H9 (cell line): Measurements from ENCODE around the gene GFPT2. TPM values are rescaled to one million over a fixed set of nuclear protein-coding genes. Genes with fewer than 3 reads are reported as not detected.

Source experiments
- DNase-seq: peaks from one replicate; pipeline ENCODE4 v3.0.0-alpha.2; 2017
- H2AFZ ChIP-seq: one replicate; pipeline ENCODE4 v1.6.1; 2013; ENCODE audit warnings: mild to moderate bottlenecking, low read length, control low read depth, moderate library complexity
- H2AK5ac ChIP-seq: 2 replicates; pipeline ENCODE4 v1.6.1; 2013; ENCODE audit warnings: low read length, control low read depth, mixed read lengths; ENCODE audit not compliant: insufficient read length
- H2BK120ac ChIP-seq: one replicate; pipeline ENCODE4 v1.6.1; 2013; ENCODE audit warnings: low read depth, mild to moderate bottlenecking, low read length, control low read depth, inconsistent platforms; ENCODE audit not compliant: poor library complexity, severe bottlenecking
- H2BK12ac ChIP-seq: 2 replicates; pipeline ENCODE4 v1.6.1; 2013; ENCODE audit warnings: low read length, control low read depth, mixed read lengths, low read depth; ENCODE audit not compliant: insufficient read length
- H2BK15ac ChIP-seq: 2 replicates; pipeline ENCODE4 v1.6.1; 2013; ENCODE audit warnings: low read depth, low read length, control low read depth
- H2BK20ac ChIP-seq: one replicate; pipeline ENCODE4 v1.6.1; 2013; ENCODE audit warnings: low read depth, mild to moderate bottlenecking, low read length, control low read depth, inconsistent platforms; ENCODE audit not compliant: poor library complexity, severe bottlenecking
- H2BK5ac ChIP-seq: 2 replicates; pipeline ENCODE4 v1.6.1; 2013; ENCODE audit warnings: low read length, control low read depth, mixed read lengths; ENCODE audit not compliant: insufficient read length
- H3K14ac ChIP-seq: 2 replicates; pipeline ENCODE4 v1.6.1; 2013; ENCODE audit warnings: low read length, control low read depth; ENCODE audit not compliant: insufficient read depth
- H3K18ac ChIP-seq: 2 replicates; pipeline ENCODE4 v1.6.1; 2013; ENCODE audit warnings: low read depth, mild to moderate bottlenecking, mixed read lengths, low read length, control low read depth; ENCODE audit not compliant: insufficient read length
- H3K23ac ChIP-seq: 2 replicates; pipeline ENCODE4 v1.6.1; 2013; ENCODE audit warnings: low read length, control low read depth, mixed read lengths, low read depth; ENCODE audit not compliant: insufficient read length
- H3K23me2 ChIP-seq: 2 replicates; pipeline ENCODE4 v1.6.1; 2013; ENCODE audit warnings: low read depth, mild to moderate bottlenecking, mixed read lengths, low read length, control low read depth; ENCODE audit not compliant: insufficient read length, poor library complexity, severe bottlenecking
- H3K27ac ChIP-seq: 2 replicates; pipeline ENCODE4 v1.5.1; 2013; ENCODE audit warnings: low read length, control low read depth, mixed read lengths, low read depth; ENCODE audit not compliant: insufficient read length
- H3K27me3 ChIP-seq: 2 replicates; pipeline ENCODE4 v1.6.1; 2013; ENCODE audit warnings: low read length, control low read depth, inconsistent platforms; ENCODE audit not compliant: insufficient read depth
- H3K4ac ChIP-seq: 2 replicates; pipeline ENCODE4 v1.6.1; 2013; ENCODE audit warnings: low read depth, mild to moderate bottlenecking, control low read depth, inconsistent platforms, low read length, moderate library complexity
- H3K4me1 ChIP-seq: 2 replicates; pipeline ENCODE4 v1.6.1; 2013; ENCODE audit warnings: low read length, control low read depth, inconsistent platforms; ENCODE audit not compliant: insufficient read depth
- H3K4me2 ChIP-seq: 2 replicates; pipeline ENCODE4 v1.6.1; 2013; ENCODE audit warnings: low read length, control low read depth, mixed read lengths; ENCODE audit not compliant: insufficient read length, insufficient read depth
- H3K56ac ChIP-seq: 2 replicates; pipeline ENCODE4 v1.6.1; 2013; ENCODE audit warnings: low read depth, mild to moderate bottlenecking, mixed read lengths, low read length, control low read depth; ENCODE audit not compliant: insufficient read length
- H3K79me1 ChIP-seq: 2 replicates; pipeline ENCODE4 v1.6.1; 2013; ENCODE audit warnings: low read depth, mild to moderate bottlenecking, moderate library complexity, low read length, control low read depth, inconsistent platforms; ENCODE audit not compliant: insufficient read depth, poor library complexity, severe bottlenecking
- H3K79me2 ChIP-seq: 2 replicates; pipeline ENCODE4 v1.6.1; 2013; ENCODE audit warnings: low read length, control low read depth, inconsistent platforms; ENCODE audit not compliant: insufficient read depth
- H3K9ac ChIP-seq: 2 replicates; pipeline ENCODE4 v1.6.1; 2013; ENCODE audit warnings: low read length, control low read depth, mixed read lengths; ENCODE audit not compliant: insufficient read length; ENCODE audit errors: extremely low read depth
- H3K9me3 ChIP-seq: one replicate; pipeline ENCODE4 v1.6.1; 2013; ENCODE audit warnings: low read depth, low read length, inconsistent platforms; ENCODE audit not compliant: control insufficient read depth
- H3T11ph ChIP-seq: one replicate; pipeline ENCODE4 v1.6.1; 2013; ENCODE audit warnings: mild to moderate bottlenecking, low read length, control low read depth, inconsistent platforms
- H4K20me1 ChIP-seq: one replicate; pipeline ENCODE4 v1.6.1; 2013; ENCODE audit not compliant: control insufficient read depth, insufficient read length, insufficient read depth
- H4K5ac ChIP-seq: 2 replicates; pipeline ENCODE4 v1.6.1; 2013; ENCODE audit warnings: low read depth, mild to moderate bottlenecking, mixed read lengths, low read length, control low read depth; ENCODE audit not compliant: insufficient read length
- H4K8ac ChIP-seq: replicated peaks from 2 replicates; pipeline ENCODE4 v1.6.1; 2013; ENCODE audit warnings: low read length, control low read depth, mixed read lengths, low read depth; ENCODE audit not compliant: insufficient read length
- H4K91ac ChIP-seq: 2 replicates; pipeline ENCODE4 v1.6.1; 2013; ENCODE audit warnings: low read depth, mild to moderate bottlenecking, moderate library complexity, mixed read lengths, low read length, control low read depth; ENCODE audit not compliant: insufficient read length
- H3K27ac Mint-ChIP-seq, 3 experiments: 2 replicates in 2 of 3; 3 replicates in 1 of 3; pipeline ENCODE4 v1.8.0; 2020 to 2021; ENCODE audit warnings: mixed read lengths in 3 of 3, mild to moderate bottlenecking in 1 of 3, moderate library complexity in 1 of 3
- H3K27me3 Mint-ChIP-seq: 2 replicates; pipeline ENCODE4 v1.8.0; 2021; ENCODE audit warnings: low read depth, mild to moderate bottlenecking, moderate library complexity, mixed read lengths
- H3K36me3 Mint-ChIP-seq, 3 experiments: 2 replicates in 2 of 3; 3 replicates in 1 of 3; pipeline ENCODE4 v1.8.0; 2020 to 2021; ENCODE audit warnings: low read depth in 3 of 3, mixed read lengths in 3 of 3; ENCODE audit not compliant: insufficient read depth in 1 of 3
- H3K4me1 Mint-ChIP-seq, 2 experiments: 2 replicates each; pipeline ENCODE4 v1.8.0; 2020; ENCODE audit warnings: mixed read lengths in 2 of 2
- H3K4me3 Mint-ChIP-seq, 2 experiments: 2 replicates in 1 of 2; 3 replicates in 1 of 2; pipeline ENCODE4 v1.8.0; 2020 to 2021; ENCODE audit warnings: mild to moderate bottlenecking in 2 of 2, mixed read lengths in 2 of 2, moderate library complexity in 1 of 2
- H3K9me3 Mint-ChIP-seq, 2 experiments: 2 replicates in 1 of 2; 3 replicates in 1 of 2; pipeline ENCODE4 v1.8.0; 2020; ENCODE audit warnings: mild to moderate bottlenecking in 2 of 2, mixed read lengths in 2 of 2, moderate library complexity in 1 of 2
- WGBS: extraction: QIAGEN DNeasy Blood & Tissue Kit; methylation state at CpG from one replicate; pipeline ENCODE4 v1.1.7; 2013; ENCODE audit warnings: missing lambda C conversion rate, low lambda C conversion rate, mixed read lengths; ENCODE audit not compliant: insufficient read length; ENCODE audit errors: extremely low coverage; 5-methylcytosine and 5-hydroxymethylcytosine counted together
- total RNA-seq: library from RNA; stranded (reverse); gene quantifications from 2 replicates; pipeline ENCODE4 v1.2.1, GENCODE V29; 2021
- TF ChIP-seq, protein P1 (sequence below): fragments of 200-600 bp; sonication (generic); conservative IDR thresholded peaks from 3 replicates; pipeline ENCODE4 v1.8.0; 2021; ENCODE audit warnings: antibody characterized with exemption, mild to moderate bottlenecking

The GFPT2 gene
- total RNA-seq, 1 experiment from 2014 or later = 89.8 TPM

DNA sequence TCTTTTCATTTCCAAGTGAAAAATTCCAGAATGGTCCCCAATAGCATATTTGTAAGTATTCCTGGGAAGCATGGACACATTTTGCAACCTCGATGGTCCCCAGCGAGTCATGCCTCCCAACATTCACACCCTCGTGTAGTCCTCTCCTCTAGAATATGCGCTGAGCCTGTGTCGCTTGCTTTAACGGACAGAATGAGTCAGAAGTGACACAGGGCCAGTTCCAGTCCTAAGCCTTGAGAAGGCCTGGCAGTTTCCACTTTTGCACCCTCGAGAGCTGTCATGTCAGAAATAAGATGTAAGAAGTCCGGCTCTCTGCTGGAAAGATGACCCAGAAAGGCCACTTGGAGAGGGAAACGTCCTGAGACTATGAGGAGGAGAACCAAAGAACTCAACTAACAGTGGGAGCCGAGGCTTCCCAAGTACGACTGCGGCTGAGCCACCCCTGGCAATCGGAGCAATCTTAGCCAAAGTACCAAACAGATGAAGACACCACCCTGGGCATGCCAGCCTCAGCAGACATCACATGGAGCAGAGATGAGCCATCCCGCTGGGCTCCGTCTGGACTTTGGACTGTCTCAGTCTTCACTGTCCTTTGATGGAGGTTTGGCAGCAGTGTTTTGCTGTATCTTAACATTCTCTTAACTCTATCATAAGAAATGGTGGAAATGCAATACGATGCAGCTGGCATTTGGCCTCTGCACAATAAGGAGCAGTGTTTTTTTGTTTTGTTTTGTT lies 42.6 kb upstream of the GFPT2 start:
- no peaks in the 10 kb centered on the region; a peak in 1 of 7 replicates for H3K36me3 Mint-ChIP-seq

More for the DNA sequence above, 42.6 kb upstream of the GFPT2 start:
- Histone ChIP-seq H2BK20ac (no peak overlapping the region), H3K9ac (no peak overlapping the region), H3K56ac (no peak overlapping the region), H3K79me1 (no peaks in the 10 kb centered on the region), H2BK15ac (no peak overlapping the region), H4K8ac (no peak overlapping the region), H3K4me2 (no peak overlapping the region), H3T11ph (no peak overlapping the region), H3K23me2 (no peaks in the 10 kb centered on the region), H4K5ac (no peak overlapping the region), H3K14ac (no peak overlapping the region), H3K18ac (no peak overlapping the region), H2BK12ac (no peak overlapping the region), H3K4ac (no peak overlapping the region), H4K20me1 (no peaks in the 10 kb centered on the region), H3K23ac (no peak overlapping the region), H3K9me3 (no peaks in the 10 kb centered on the region), H2BK5ac (no peak overlapping the region), H3K27ac (no peak overlapping the region), H3K79me2 (no peaks in the 10 kb centered on the region), H3K27me3 (no peaks in the 10 kb centered on the region), H3K4me1 (no peaks in the 10 kb centered on the region), H2BK120ac (no peak overlapping the region), H2AFZ (no peak overlapping the region), H2AK5ac (no peak overlapping the region), H4K91ac (no peak overlapping the region)
- Mint-ChIP-seq H3K27me3 (no peaks in the 10 kb centered on the region; the same call in 1 of the 2 replicates), H3K4me1 (peaks cover 0 to 4% of the 10 kb centered on the region in 2 experiments; a peak in 1 of 4 replicates), H3K27ac (peak overlapping the region in 1 of 3 experiments; percentile 70; a peak in 1 of 7 replicates), H3K9me3 (no peaks in the 10 kb centered on the region; a peak in 1 of 5 replicates), H3K4me3 (no peak overlapping the region)
- TF ChIP-seq, protein P1, sequence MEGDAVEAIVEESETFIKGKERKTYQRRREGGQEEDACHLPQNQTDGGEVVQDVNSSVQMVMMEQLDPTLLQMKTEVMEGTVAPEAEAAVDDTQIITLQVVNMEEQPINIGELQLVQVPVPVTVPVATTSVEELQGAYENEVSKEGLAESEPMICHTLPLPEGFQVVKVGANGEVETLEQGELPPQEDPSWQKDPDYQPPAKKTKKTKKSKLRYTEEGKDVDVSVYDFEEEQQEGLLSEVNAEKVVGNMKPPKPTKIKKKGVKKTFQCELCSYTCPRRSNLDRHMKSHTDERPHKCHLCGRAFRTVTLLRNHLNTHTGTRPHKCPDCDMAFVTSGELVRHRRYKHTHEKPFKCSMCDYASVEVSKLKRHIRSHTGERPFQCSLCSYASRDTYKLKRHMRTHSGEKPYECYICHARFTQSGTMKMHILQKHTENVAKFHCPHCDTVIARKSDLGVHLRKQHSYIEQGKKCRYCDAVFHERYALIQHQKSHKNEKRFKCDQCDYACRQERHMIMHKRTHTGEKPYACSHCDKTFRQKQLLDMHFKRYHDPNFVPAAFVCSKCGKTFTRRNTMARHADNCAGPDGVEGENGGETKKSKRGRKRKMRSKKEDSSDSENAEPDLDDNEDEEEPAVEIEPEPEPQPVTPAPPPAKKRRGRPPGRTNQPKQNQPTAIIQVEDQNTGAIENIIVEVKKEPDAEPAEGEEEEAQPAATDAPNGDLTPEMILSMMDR = no peak
- WGBS = no CpG with 5 or more reads among the region's 16 CpGs
- DNase-seq = no peak
